ENCODE data around the gene IL1RAPL1. TPM values are rescaled to one million over a fixed set of nuclear protein-coding genes. Genes with fewer than 3 reads are reported as not detected.

The IL1RAPL1 gene
- total RNA-seq, 4 donors from 2014 or later: 0.16 to 0.46 TPM; not detected in 2

- intact Hi-C loops (cut with DNase I; ENCODE audit: low total_unique reads): no loop called here
- H3K36me3 ChIP-seq: no peaks in the 10 kb centered on the region
- ATAC-seq (no peak), DNase-seq (no peak)
- no peaks in the 10 kb centered on the region for H3K9me3 ChIP-seq
- in situ Hi-C loops (cut with MboI; ENCODE audit: low sequenced_read_pairs in 4 of 4): no loop called here
- H3K4me1 ChIP-seq: no peaks in the 10 kb centered on the region
- H3K27ac ChIP-seq: no peak overlapping the region
- no peak overlapping the region for H3K4me3 ChIP-seq
- no peak for TF ChIP-seq POLR2A (IDR thresholded peaks at IDR 0.05)
- no peak for TF ChIP-seq CTCF (IDR thresholded peaks at IDR 0.05 in 4 of 5, conservative IDR thresholded peaks at IDR 0.05 in 1 of 5)
- no peaks in the 10 kb centered on the region for H3K27me3 ChIP-seq
Measured at GRCh38 chrX:28998609-28999135, 411.4 kb downstream of the IL1RAPL1 start.

- no peaks in the 10 kb centered on the region for H3K9me3 ChIP-seq
- no peaks in the 10 kb centered on the region for H3K36me3 ChIP-seq
- DNase-seq: no peak
- in situ Hi-C loops (cut with MboI; ENCODE audit: low sequenced_read_pairs in 4 of 4): no loop called here
- intact Hi-C loops (cut with DNase I; ENCODE audit: low total_unique reads): no loop called here
- ATAC-seq: no peak
- no peak overlapping the region for H3K4me3 ChIP-seq
- H3K4me1 ChIP-seq: no peaks in the 10 kb centered on the region
- TF ChIP-seq CTCF (IDR thresholded peaks at IDR 0.05 in 4 of 5, conservative IDR thresholded peaks at IDR 0.05 in 1 of 5) (no peak), POLR2A (IDR thresholded peaks at IDR 0.05) (no peak)
- no peak overlapping the region for H3K27ac ChIP-seq
- no peaks in the 10 kb centered on the region for H3K27me3 ChIP-seq
Measured at GRCh38 chrX:29012867-29013266, 425.6 kb downstream of the IL1RAPL1 start.

GRCh38 chrX:29023207-29023606 is 436.0 kb downstream of the IL1RAPL1 start:
- no peaks in the 10 kb centered on the region for H3K27me3 ChIP-seq
- no peak overlapping the region for H3K4me3 ChIP-seq
- ATAC-seq: no peak
- TF ChIP-seq POLR2A (IDR thresholded peaks at IDR 0.05) (no peak), CTCF (IDR thresholded peaks at IDR 0.05 in 4 of 5, conservative IDR thresholded peaks at IDR 0.05 in 1 of 5) (no peak)
- no peak overlapping the region for H3K27ac ChIP-seq
- no peak for DNase-seq
- H3K36me3 ChIP-seq: no peaks in the 10 kb centered on the region
- H3K9me3 ChIP-seq: no peaks in the 10 kb centered on the region
- no peaks in the 10 kb centered on the region for H3K4me1 ChIP-seq
- in situ Hi-C loops (cut with MboI; ENCODE audit: low sequenced_read_pairs in 4 of 4): no loop called here
- intact Hi-C loops (cut with DNase I; ENCODE audit: low total_unique reads): no loop called here

- in situ Hi-C loops (cut with MboI; ENCODE audit: low sequenced_read_pairs in 4 of 4) (no loop called here), intact Hi-C loops (cut with DNase I; ENCODE audit: low total_unique reads) (no loop called here)
- Histone ChIP-seq H3K4me3 (no peak overlapping the region), H3K27ac (no peak overlapping the region), H3K36me3 (no peaks in the 10 kb centered on the region), H3K4me1 (no peaks in the 10 kb centered on the region), H3K9me3 (no peaks in the 10 kb centered on the region), H3K27me3 (no peaks in the 10 kb centered on the region)
- no peak for ATAC-seq
- no peak for DNase-seq
- no peak for TF ChIP-seq POLR2A (IDR thresholded peaks at IDR 0.05)
- no peak for TF ChIP-seq CTCF (IDR thresholded peaks at IDR 0.05 in 4 of 5, conservative IDR thresholded peaks at IDR 0.05 in 1 of 5)
Measured at GRCh38 chrX:29024871-29025270, 437.6 kb downstream of the IL1RAPL1 start.

- Histone ChIP-seq H3K4me1 (no peaks in the 10 kb centered on the region), H3K36me3 (no peaks in the 10 kb centered on the region), H3K4me3 (no peak overlapping the region), H3K27ac (no peak overlapping the region), H3K9me3 (no peaks in the 10 kb centered on the region), H3K27me3 (no peaks in the 10 kb centered on the region)
- no peak for DNase-seq
- intact Hi-C loops (cut with DNase I; ENCODE audit: low total_unique reads) (no loop called here), in situ Hi-C loops (cut with MboI; ENCODE audit: low sequenced_read_pairs in 4 of 4) (no loop called here)
- TF ChIP-seq CTCF (IDR thresholded peaks at IDR 0.05 in 4 of 5, conservative IDR thresholded peaks at IDR 0.05 in 1 of 5) (no peak), POLR2A (IDR thresholded peaks at IDR 0.05) (no peak)
- ATAC-seq: no peak
Measured at GRCh38 chrX:29039501-29039900, 452.3 kb downstream of the IL1RAPL1 start.

Measured in gastrocnemius medialis (tissue), 4 donors.